ENCODE data around the gene RELN. TPM values are rescaled to one million over a fixed set of nuclear protein-coding genes. Genes with fewer than 3 reads are reported as not detected.

Gene RELN
- total and polyA plus RNA-seq, 2 experiments from 2014 or later, result 3.9 to 22.0 TPM

GRCh38 chr7:103952408-103952807 lies 37.0 kb downstream of the RELN start:
- H3K36me3 ChIP-seq (replicated peaks; ENCODE audit: insufficient read depth, low read depth), result no peaks in the 10 kb centered on the region

GRCh38 chr7:103951311-103951710 lies 38.1 kb downstream of the RELN start:
- 79% methylated on average over 2 of the region's 2 CpGs for WGBS (ENCODE audit: low lambda C conversion rate, missing lambda C conversion rate)
- H3K4me2 ChIP-seq, result no peak overlapping the region
- no peak for DNase-seq (ENCODE audit: low spot score)

More at GRCh38 chr7:103952408-103952807, 37.0 kb downstream of the RELN start:
- Histone ChIP-seq H3K27ac (no peak overlapping the region), H4K20me1 (ENCODE audit: insufficient read depth, poor library complexity, severe bottlenecking) (no peaks in the 10 kb centered on the region), H3K27me3 (no peaks in the 10 kb centered on the region), H3K4me1 (ENCODE audit: insufficient read depth) (no peaks in the 10 kb centered on the region), H3K4me2 (no peak overlapping the region), H3K9me2 (replicated peaks; ENCODE audit: insufficient read depth) (no peaks in the 10 kb centered on the region), H3K9me3 (ENCODE audit: low read depth) (no peaks in the 10 kb centered on the region), H2AFZ (no peak overlapping the region), H3K79me2 (no peaks in the 10 kb centered on the region), H3K4me3 (no peak overlapping the region)
- no peak for DNase-seq (ENCODE audit: low spot score)
- 61% methylated on average over 1 of the region's 1 CpG for WGBS (ENCODE audit: low lambda C conversion rate, missing lambda C conversion rate)
- TF ChIP-seq CTCF (IDR thresholded peaks at IDR 0.05; ENCODE audit: poor library complexity), result no peak
- TF ChIP-seq EZH2 (IDR thresholded peaks at IDR 0.05; ENCODE audit: borderline replicate concordance), result no peak
- TF ChIP-seq EZH2phosphoT487 (IDR thresholded peaks at IDR 0.05; ENCODE audit: low read depth, severe bottlenecking, unreplicated experiment), result no peak

GRCh38 chr7:103949374-103949773 lies 40.1 kb downstream of the RELN start:
- 83% methylated on average over 7 of the region's 7 CpGs for WGBS (ENCODE audit: low lambda C conversion rate, missing lambda C conversion rate)
- H3K4me2 ChIP-seq, result no peak overlapping the region
- no peak for TF ChIP-seq EZH2 (IDR thresholded peaks at IDR 0.05; ENCODE audit: borderline replicate concordance)

More at GRCh38 chr7:103951311-103951710, 38.1 kb downstream of the RELN start:
- no peaks in the 10 kb centered on the region for H3K9me2 ChIP-seq (replicated peaks; ENCODE audit: insufficient read depth)
- no peaks in the 10 kb centered on the region for H3K4me1 ChIP-seq (ENCODE audit: insufficient read depth)
- no peak overlapping the region for H2AFZ ChIP-seq
- TF ChIP-seq EZH2phosphoT487 (IDR thresholded peaks at IDR 0.05; ENCODE audit: low read depth, severe bottlenecking, unreplicated experiment), result no peak
- no peak for TF ChIP-seq EZH2 (IDR thresholded peaks at IDR 0.05; ENCODE audit: borderline replicate concordance)
- H3K27ac ChIP-seq, result no peak overlapping the region
- H3K36me3 ChIP-seq (replicated peaks; ENCODE audit: insufficient read depth, low read depth), result no peaks in the 10 kb centered on the region
- no peaks in the 10 kb centered on the region for H4K20me1 ChIP-seq (ENCODE audit: insufficient read depth, poor library complexity, severe bottlenecking)
- H3K79me2 ChIP-seq, result no peaks in the 10 kb centered on the region
- no peaks in the 10 kb centered on the region for H3K9me3 ChIP-seq (ENCODE audit: low read depth)
- H3K27me3 ChIP-seq, result no peaks in the 10 kb centered on the region
- no peak overlapping the region for H3K4me3 ChIP-seq

GRCh38 chr7:103947026-103947655 lies 42.3 kb downstream of the RELN start:
- no peaks in the 10 kb centered on the region for H3K9me3 ChIP-seq (ENCODE audit: low read depth)
- H3K4me3 ChIP-seq, result no peak overlapping the region
- no peaks in the 10 kb centered on the region for H4K20me1 ChIP-seq (ENCODE audit: insufficient read depth, poor library complexity, severe bottlenecking)
- no peaks in the 10 kb centered on the region for H3K9me2 ChIP-seq (replicated peaks; ENCODE audit: insufficient read depth)
- H3K4me1 ChIP-seq (ENCODE audit: insufficient read depth), result no peaks in the 10 kb centered on the region
- H3K36me3 ChIP-seq (replicated peaks; ENCODE audit: insufficient read depth, low read depth), result no peaks in the 10 kb centered on the region
- no peaks in the 10 kb centered on the region for H3K27me3 ChIP-seq
- no peak for TF ChIP-seq EZH2phosphoT487 (IDR thresholded peaks at IDR 0.05; ENCODE audit: low read depth, severe bottlenecking, unreplicated experiment)
- TF ChIP-seq EZH2 (IDR thresholded peaks at IDR 0.05; ENCODE audit: borderline replicate concordance), result no peak
- TF ChIP-seq CTCF (IDR thresholded peaks at IDR 0.05; ENCODE audit: poor library complexity), result no peak
- H2AFZ ChIP-seq, result no peak overlapping the region
- 51% methylated on average over 2 of the region's 2 CpGs for WGBS (ENCODE audit: low lambda C conversion rate, missing lambda C conversion rate)
- H3K27ac ChIP-seq, result no peak overlapping the region
- DNase-seq (ENCODE audit: low spot score), result no peak
- no peaks in the 10 kb centered on the region for H3K79me2 ChIP-seq
- no peak overlapping the region for H3K4me2 ChIP-seq

More at GRCh38 chr7:103949374-103949773, 40.1 kb downstream of the RELN start:
- Histone ChIP-seq H3K4me1 (ENCODE audit: insufficient read depth) (no peaks in the 10 kb centered on the region), H3K4me3 (no peak overlapping the region), H3K27me3 (no peaks in the 10 kb centered on the region), H2AFZ (no peak overlapping the region), H3K79me2 (no peaks in the 10 kb centered on the region), H3K36me3 (replicated peaks; ENCODE audit: insufficient read depth, low read depth) (no peaks in the 10 kb centered on the region), H3K9me2 (replicated peaks; ENCODE audit: insufficient read depth) (no peaks in the 10 kb centered on the region), H3K9me3 (ENCODE audit: low read depth) (no peaks in the 10 kb centered on the region), H3K27ac (no peak overlapping the region), H4K20me1 (ENCODE audit: insufficient read depth, poor library complexity, severe bottlenecking) (no peaks in the 10 kb centered on the region)
- DNase-seq (ENCODE audit: low spot score), result no peak

Data from hepatocyte (in vitro differentiated cells).